BE2C (cell line): ENCODE results near the gene ARAP1.

Experiments
- DNase-seq: peaks from one replicate; pipeline ENCODE4 v3.0.0-alpha.2; 2020
- H3K27me3 ChIP-seq: fragments of 250-450 bp; sonication (Bioruptor Pico); 2 replicates; pipeline ENCODE4 v1.5.1; 2020; ENCODE audit warnings: mild to moderate bottlenecking
- H3K36me3 ChIP-seq: fragments of 250-450 bp; sonication (Bioruptor Pico); 2 replicates; pipeline ENCODE4 v1.5.1; 2020; ENCODE audit warnings: mild to moderate bottlenecking
- H3K4me1 ChIP-seq: fragments of 250-450 bp; sonication (Bioruptor Pico); 2 replicates; pipeline ENCODE4 v1.5.1; 2020
- H3K4me3 ChIP-seq: 2 replicates; pipeline ENCODE4 v1.5.1; 2011; ENCODE audit warnings: low read depth, low read length
- H3K9me3 ChIP-seq: fragments of 250-450 bp; sonication (Bioruptor Pico); 2 replicates; pipeline ENCODE4 v1.5.1; 2020
- TF ChIP-seq, protein P1 (sequence below): IDR thresholded peaks from 2 replicates; pipeline ENCODE4 v1.5.1; 2012; ENCODE audit warnings: mild to moderate bottlenecking, low read depth, low read length

The ARAP1 gene

DNA sequence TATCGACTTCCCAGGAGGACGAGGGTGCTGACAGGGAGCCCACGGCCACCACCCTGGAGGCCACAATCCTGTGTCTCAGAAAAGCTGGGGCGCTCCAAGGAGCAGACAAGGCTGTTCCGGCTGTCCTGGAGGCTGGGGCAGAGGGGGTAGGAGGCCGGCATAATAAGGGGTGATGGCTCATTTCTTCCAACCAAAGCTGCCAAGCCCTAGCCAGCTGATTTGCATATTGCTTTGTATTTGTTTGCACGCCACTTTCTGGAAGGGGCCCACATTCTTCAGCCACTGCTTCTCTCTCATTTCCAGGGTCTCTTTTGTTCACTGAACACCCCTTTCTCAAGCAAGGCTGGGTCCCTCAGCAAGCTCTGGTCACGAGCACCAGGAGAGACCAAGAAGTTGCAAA, 82.7 kb downstream of the ARAP1 start:
- H3K4me1 ChIP-seq = peaks cover 15% of the 10 kb centered on the region
- peaks cover 6% of the 10 kb centered on the region; the same call in 1 of the 2 replicates for H3K9me3 ChIP-seq
- DNase-seq = no peak
- no peak overlapping the region for H3K4me3 ChIP-seq
- H3K27me3 ChIP-seq = no peaks in the 10 kb centered on the region
- TF ChIP-seq, protein P1, sequence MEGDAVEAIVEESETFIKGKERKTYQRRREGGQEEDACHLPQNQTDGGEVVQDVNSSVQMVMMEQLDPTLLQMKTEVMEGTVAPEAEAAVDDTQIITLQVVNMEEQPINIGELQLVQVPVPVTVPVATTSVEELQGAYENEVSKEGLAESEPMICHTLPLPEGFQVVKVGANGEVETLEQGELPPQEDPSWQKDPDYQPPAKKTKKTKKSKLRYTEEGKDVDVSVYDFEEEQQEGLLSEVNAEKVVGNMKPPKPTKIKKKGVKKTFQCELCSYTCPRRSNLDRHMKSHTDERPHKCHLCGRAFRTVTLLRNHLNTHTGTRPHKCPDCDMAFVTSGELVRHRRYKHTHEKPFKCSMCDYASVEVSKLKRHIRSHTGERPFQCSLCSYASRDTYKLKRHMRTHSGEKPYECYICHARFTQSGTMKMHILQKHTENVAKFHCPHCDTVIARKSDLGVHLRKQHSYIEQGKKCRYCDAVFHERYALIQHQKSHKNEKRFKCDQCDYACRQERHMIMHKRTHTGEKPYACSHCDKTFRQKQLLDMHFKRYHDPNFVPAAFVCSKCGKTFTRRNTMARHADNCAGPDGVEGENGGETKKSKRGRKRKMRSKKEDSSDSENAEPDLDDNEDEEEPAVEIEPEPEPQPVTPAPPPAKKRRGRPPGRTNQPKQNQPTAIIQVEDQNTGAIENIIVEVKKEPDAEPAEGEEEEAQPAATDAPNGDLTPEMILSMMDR = no peak
- peaks cover 54% of the 10 kb centered on the region for H3K36me3 ChIP-seq

DNA sequence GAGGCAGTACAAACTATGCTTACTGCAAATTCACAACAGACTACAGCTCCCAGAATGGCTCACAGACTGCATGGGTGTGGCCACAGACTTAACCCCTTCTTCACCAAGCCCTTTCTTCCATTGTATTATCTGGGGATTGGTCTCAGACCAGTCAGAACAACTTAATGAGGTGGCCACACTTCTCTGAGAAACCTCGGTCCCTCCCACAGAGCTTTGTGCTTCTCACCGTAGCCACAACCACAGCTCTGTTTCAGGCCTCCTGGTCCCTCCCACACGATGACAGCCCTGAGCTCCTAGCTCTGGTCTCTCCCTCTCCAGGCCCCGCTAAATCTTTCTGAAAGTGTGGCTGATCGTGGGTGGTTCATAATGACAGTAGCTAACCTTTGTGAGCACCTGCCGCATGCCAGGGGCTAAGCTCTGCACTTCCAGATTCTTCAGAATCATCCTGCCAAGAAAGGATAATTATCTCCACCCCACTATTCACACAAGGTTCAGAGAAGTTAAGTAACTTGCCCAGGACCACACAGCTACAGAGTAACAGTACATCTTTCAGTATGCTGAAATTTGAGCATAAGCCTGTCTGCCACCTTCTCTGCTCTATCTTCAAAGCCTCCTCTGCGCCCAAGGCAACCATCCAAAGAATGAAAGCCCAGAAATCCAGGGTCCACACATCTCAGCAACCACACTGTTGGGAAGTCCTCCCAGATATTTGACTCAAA, 83.4 kb downstream of the ARAP1 start:
- no peak overlapping the region for H3K4me3 ChIP-seq
- H3K36me3 ChIP-seq = peaks cover 54% of the 10 kb centered on the region
- peaks cover 6% of the 10 kb centered on the region; the same call in 1 of the 2 replicates for H3K9me3 ChIP-seq
- DNase-seq = no peak
- TF ChIP-seq, protein P1 = no peak
- no peaks in the 10 kb centered on the region for H3K27me3 ChIP-seq
- H3K4me1 ChIP-seq = peaks cover 13% of the 10 kb centered on the region

DNA sequence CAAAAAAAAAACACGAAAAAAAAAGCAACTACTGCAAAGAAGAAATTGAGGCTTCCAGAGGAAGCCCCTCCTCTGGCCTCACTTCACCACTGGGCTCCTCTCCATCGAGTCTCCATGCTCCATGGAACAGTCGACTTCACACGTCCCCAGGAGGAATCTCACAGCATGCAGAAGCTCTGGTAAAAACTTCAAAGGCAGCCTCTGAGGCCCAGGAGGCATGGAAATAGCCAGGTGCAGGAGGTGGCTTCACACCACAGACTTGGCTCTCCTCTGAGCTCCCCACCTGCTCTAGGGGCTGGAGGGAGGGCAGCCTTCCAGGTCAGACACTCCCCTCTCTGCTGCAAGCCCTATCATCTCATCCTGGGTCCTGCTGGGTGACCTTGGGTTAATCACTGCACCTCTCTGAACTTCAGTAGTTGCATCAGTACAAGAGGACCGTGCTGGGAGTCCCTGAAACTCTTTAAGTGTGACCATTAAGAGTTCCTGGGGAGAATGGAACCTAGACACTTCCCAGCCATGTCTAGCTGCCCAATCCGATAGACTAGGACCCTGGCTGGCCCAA, 86.2 kb downstream of the ARAP1 start:
- H3K4me3 ChIP-seq = no peak overlapping the region
- TF ChIP-seq, protein P1 = no peak
- H3K4me1 ChIP-seq = peaks cover 8% of the 10 kb centered on the region
- H3K9me3 ChIP-seq = peaks cover 6% of the 10 kb centered on the region; the same call in 1 of the 2 replicates
- peaks cover 72% of the 10 kb centered on the region for H3K36me3 ChIP-seq
- DNase-seq = no peak
- H3K27me3 ChIP-seq = no peaks in the 10 kb centered on the region

DNA sequence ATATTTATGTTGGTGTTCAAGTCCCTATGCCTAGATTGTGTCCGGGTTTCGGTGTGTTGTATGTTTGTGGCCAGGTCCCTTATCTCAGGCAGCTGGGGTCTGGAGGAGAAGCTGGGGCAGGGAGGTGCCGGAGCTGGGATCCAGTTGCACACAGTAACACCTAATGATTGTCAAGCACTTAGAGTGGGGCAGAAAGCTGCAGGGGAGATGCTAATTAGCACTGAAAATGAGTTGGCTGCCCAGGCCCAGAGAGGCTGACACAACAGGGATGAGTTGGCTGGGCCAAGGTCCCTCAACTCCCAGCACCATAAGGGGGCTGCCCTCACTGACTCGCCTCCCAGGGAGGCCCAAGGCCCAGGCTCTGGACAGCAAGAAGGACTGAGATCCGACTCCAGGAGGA, 90.2 kb downstream of the ARAP1 start:
- Histone ChIP-seq H3K36me3 (peaks cover 58% of the 10 kb centered on the region), H3K9me3 (no peaks in the 10 kb centered on the region), H3K4me1 (no peaks in the 10 kb centered on the region), H3K4me3 (no peak overlapping the region), H3K27me3 (no peaks in the 10 kb centered on the region)
- DNase-seq = no peak
- TF ChIP-seq, protein P1 = no peak

DNA sequence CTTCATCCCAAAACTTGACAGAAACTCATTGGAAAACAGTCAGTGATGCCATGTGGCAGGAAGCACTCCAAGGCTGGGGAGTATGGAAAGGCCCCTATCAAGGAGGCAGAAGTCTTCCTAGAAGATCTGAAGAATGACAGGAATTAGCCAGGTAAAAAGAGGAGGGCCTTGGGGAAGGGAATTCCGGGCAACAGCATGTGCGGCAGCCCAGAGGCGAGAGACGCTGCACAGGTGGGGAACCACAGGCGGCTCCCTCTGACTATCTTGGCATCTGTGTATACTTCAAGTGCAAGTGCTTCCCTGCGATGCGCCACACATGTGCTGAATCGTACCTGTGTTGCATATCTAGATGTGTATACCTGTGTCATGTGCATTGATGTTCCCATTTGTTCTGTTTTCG, 90.7 kb downstream of the ARAP1 start:
- TF ChIP-seq, protein P1 = no peak
- Histone ChIP-seq H3K4me3 (no peak overlapping the region), H3K36me3 (peaks cover 55% of the 10 kb centered on the region), H3K9me3 (no peaks in the 10 kb centered on the region), H3K4me1 (no peaks in the 10 kb centered on the region), H3K27me3 (no peaks in the 10 kb centered on the region)
- DNase-seq = no peak

DNA sequence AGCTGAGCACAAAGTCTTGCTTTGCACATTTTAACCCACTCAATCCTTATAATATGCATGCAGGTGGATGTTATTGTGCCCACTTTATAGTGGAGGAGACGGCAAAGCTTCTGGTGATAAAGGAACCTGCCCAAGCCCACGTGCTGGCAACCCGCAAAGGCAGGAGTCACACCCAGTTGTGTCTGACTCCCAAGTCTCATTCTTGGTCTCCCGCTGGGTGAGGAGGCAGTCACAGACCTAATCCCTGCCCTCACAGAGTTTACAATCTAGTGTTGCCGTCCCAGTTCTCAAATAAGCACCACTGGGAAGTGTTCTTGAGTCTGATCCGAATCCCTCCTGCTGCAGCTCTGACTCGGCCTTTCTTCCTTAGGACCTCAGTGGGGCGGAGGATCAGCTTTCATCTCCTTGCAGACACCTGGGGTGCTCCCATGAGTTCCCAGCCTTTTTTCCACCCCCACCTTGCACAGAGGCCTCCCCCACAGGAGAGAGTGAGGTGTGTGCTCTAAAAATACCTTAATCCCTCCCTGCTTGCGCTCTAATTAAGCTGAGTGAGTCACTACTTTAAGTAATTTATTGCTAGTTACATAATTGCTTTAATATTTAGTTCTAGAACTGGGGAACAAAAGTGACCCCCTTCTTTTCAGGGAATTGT, 93.1 kb downstream of the ARAP1 start:
- TF ChIP-seq, protein P1 = no peak
- peaks cover 4% of the 10 kb centered on the region for H3K4me1 ChIP-seq
- no peak for DNase-seq
- no peaks in the 10 kb centered on the region for H3K27me3 ChIP-seq
- no peak overlapping the region for H3K4me3 ChIP-seq
- H3K9me3 ChIP-seq = no peaks in the 10 kb centered on the region
- peaks cover 54% of the 10 kb centered on the region for H3K36me3 ChIP-seq
